WERI-Rb-1 (cell line): ENCODE measurements around the gene TLK1.

ENCODE experiments used
- DNase-seq: peaks from one replicate; pipeline ENCODE4 v3.0.0-alpha.2; 2020
- H3K27ac ChIP-seq: fragments of 250-450 bp; sonication (Bioruptor Pico); 2 replicates; pipeline ENCODE4 v1.5.1; 2020; ENCODE audit warnings: mild to moderate bottlenecking, moderate library complexity
- H3K27me3 ChIP-seq: fragments of 250-450 bp; sonication (Bioruptor Pico); 2 replicates; pipeline ENCODE4 v1.5.1; 2021; ENCODE audit warnings: mild to moderate bottlenecking, low read depth, moderate library complexity; ENCODE audit not compliant: insufficient read depth, severe bottlenecking
- H3K36me3 ChIP-seq: fragments of 250-450 bp; sonication (Bioruptor Pico); 2 replicates; pipeline ENCODE4 v1.5.1; 2020; ENCODE audit warnings: mild to moderate bottlenecking, moderate library complexity
- H3K4me3 ChIP-seq: 2 replicates; pipeline ENCODE4 v1.5.1; 2011; ENCODE audit warnings: low read depth, mild to moderate bottlenecking, control low read depth, low read length
- H3K9me3 ChIP-seq: fragments of 250-450 bp; sonication (Bioruptor Pico); 2 replicates; pipeline ENCODE4 v1.5.1; 2021; ENCODE audit warnings: mild to moderate bottlenecking, moderate library complexity; ENCODE audit not compliant: severe bottlenecking
- TF ChIP-seq, protein P1 (sequence below): IDR thresholded peaks from 2 replicates; pipeline ENCODE4 v1.5.1; 2011; ENCODE audit warnings: low read depth, mild to moderate bottlenecking, control low read depth, inconsistent platforms, low read length

TLK1 gene

DNA sequence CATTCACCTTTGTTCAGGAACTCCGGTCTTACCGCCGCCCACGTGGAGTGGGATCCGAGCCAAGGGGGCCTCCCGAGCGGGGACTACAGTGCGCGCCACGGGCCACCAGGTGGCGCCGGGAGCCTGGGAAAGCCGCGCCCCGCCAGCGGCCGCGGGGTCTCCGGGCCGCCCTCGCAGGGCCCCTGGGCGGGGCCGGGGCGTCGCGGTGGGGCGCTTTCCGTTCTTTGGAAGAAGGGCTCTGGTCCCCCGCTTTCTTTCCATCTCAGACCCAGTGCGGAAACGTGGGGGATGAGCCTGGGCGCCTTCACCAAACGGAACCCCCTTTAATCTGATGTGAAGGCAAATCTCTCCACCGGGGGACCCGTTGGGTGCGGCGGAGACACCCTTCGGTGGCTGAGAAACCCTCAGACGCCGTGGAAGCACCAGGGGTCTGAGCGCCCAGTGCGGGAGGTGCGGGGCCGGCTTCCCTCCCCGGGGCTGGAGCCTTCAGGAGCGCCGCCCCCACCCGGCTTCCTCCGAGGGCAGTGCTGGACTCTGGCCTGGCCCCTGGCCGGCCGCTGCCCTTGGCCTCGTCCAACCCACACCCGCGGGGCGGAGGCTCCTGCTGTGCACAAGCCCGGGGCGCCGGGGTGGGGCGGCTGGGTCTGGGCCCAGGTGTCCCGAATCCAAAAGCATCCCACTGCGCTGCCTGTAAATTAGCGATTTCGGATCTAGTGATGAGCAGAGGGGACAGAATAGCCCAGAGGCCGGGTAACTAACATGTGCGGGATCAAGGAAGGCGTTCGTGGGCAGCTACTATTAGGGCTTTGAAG, 187.0 kb downstream of the TLK1 start:
- TF ChIP-seq, protein P1, sequence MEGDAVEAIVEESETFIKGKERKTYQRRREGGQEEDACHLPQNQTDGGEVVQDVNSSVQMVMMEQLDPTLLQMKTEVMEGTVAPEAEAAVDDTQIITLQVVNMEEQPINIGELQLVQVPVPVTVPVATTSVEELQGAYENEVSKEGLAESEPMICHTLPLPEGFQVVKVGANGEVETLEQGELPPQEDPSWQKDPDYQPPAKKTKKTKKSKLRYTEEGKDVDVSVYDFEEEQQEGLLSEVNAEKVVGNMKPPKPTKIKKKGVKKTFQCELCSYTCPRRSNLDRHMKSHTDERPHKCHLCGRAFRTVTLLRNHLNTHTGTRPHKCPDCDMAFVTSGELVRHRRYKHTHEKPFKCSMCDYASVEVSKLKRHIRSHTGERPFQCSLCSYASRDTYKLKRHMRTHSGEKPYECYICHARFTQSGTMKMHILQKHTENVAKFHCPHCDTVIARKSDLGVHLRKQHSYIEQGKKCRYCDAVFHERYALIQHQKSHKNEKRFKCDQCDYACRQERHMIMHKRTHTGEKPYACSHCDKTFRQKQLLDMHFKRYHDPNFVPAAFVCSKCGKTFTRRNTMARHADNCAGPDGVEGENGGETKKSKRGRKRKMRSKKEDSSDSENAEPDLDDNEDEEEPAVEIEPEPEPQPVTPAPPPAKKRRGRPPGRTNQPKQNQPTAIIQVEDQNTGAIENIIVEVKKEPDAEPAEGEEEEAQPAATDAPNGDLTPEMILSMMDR, result peak; percentile 80
- Histone ChIP-seq H3K9me3 (no peaks in the 10 kb centered on the region), H3K27ac (peak overlapping the region; percentile 72), H3K27me3 (no peaks in the 10 kb centered on the region), H3K36me3 (no peaks in the 10 kb centered on the region), H3K4me3 (peak overlapping the region; percentile 55)
- peak; percentile 91 for DNase-seq

DNA sequence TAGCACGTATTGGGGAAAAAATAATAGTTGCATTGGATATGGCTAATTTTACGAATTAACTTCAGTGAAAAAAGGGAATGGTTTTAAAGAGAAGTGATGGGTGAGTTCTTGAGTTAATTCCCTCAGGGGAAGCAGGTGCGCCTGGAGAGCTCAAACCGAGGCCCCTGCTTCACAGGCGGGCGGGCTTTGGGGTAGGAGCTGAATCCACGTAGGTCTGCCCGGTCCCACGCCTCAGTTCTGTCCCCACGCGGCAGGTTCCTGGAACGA, 187.5 kb downstream of the TLK1 start:
- Histone ChIP-seq H3K4me3 (peak overlapping the region; percentile 35), H3K36me3 (peaks cover under 1% of the 10 kb centered on the region; the same call in 1 of the 2 replicates), H3K27me3 (no peaks in the 10 kb centered on the region), H3K9me3 (no peaks in the 10 kb centered on the region), H3K27ac (peak overlapping the region; percentile 45)
- no peak for DNase-seq
- TF ChIP-seq, protein P1, result no peak

DNA sequence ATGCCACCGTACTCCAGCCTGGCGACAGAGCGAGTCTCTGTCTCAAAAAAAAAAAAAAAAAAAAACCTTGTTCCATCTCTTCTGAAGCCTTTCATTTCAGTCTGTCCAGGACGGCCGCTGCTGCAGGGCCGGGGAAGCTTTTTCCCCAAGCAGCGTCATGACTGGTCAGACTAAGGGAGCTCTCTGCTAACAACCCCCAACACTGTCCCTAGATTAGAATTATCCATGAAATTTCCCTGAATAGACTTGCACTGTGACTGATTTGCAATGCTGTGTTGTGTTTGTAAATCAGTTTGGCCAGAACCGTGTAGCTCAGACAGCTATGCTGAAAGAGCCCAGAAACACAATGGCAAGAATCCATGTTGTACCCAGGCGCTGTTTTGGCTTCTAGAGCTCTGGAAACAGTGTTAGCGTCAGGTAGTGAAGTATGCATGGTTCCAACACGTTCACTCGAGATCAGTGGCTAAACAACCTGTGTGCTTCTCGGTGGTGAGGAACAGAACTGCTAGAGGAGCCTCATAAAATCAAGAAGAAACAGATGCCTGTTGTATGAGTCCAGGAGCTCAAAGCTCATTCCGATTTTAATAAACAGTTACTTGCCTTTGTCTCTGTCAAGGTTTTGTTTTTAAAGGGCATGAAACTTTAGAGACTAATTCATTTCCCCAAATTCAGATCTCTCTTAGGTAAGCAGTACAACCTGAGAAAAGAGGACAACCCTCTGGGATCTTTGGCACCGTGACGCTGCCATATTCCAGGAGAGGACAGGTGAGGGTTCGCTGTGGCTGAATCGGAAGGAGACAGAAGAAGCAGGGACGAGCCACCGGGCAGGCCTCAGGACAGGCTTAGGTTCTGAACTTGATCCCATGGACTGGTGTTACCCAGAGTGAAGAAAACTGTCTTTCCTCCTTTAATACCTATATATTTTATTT, 188.1 kb downstream of the TLK1 start:
- DNase-seq, result no peak
- TF ChIP-seq, protein P1, result no peak

DNA sequence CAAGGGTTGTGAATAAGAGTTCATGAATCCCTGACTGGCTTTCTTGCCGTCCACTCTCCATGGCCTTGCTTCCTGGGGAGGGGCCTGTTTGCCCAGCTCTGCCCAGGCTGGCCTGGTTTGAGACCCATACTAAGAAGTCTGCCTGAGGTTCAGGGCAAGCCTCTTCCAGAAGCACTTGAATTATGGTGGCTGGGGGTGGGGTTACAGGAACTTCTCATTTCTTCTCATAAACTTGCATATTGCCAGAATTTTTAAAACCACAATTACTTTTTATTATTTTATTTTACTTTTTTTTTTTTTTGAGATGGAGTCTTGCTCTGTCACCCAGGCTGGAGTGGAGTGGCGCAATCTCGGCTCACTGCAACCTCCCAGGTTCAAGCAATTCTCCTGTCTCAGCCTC, 189.6 kb downstream of the TLK1 start:
- Histone ChIP-seq H3K9me3 (no peaks in the 10 kb centered on the region), H3K27ac (no peak overlapping the region), H3K36me3 (peaks cover 18% of the 10 kb centered on the region), H3K27me3 (no peaks in the 10 kb centered on the region), H3K4me3 (no peak overlapping the region)
- TF ChIP-seq, protein P1, result no peak
- no peak for DNase-seq

More for the DNA sequence above, 188.1 kb downstream of the TLK1 start:
- no peaks in the 10 kb centered on the region for H3K27me3 ChIP-seq
- peak overlapping the region; percentile 35 for H3K4me3 ChIP-seq
- no peaks in the 10 kb centered on the region for H3K9me3 ChIP-seq
- peak overlapping the region; percentile 45 for H3K27ac ChIP-seq
- H3K36me3 ChIP-seq, result peaks cover 4% of the 10 kb centered on the region; the same call in 1 of the 2 replicates

DNA sequence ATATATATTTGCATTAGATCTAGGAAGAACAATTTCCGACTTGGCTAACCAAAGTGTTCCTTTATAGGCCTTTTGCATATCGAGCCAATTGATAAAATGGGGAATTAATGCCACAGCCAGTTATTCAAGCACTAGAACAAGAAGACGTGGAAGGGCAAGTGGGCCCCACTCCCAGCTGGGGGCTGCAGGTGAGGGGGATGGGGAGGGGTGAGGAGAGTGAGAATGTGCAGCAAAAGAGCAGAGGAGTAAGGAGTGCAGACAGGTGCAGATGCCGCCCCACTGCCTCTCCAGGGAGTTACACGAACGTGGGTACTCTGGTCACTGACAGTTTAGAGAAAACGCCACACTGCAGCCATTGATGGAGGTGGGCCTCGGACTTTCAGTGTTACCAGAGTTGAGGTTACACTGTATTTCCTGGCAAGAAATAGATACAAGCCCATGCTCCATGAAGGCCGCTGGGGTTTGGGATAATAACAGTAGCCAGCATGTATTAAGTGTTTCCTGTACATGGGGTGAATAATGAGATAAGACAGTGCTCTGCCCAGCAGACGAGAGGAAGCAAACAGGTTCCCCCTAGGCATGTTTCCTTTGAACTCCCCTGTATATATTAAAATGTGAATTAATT, 190.7 kb downstream of the TLK1 start:
- no peaks in the 10 kb centered on the region for H3K9me3 ChIP-seq
- peaks cover 27% of the 10 kb centered on the region for H3K36me3 ChIP-seq
- H3K4me3 ChIP-seq, result no peak overlapping the region
- no peak for DNase-seq
- H3K27ac ChIP-seq, result no peak overlapping the region
- H3K27me3 ChIP-seq, result no peaks in the 10 kb centered on the region
- TF ChIP-seq, protein P1, result no peak
